Measurements from ENCODE around the gene HPD. TPM values are rescaled to one million over a fixed set of nuclear protein-coding genes. Genes with fewer than 3 reads are reported as not detected.
"Not testable (repeated sequence)": the region's sequence is repeated elsewhere in the genome, so short reads cannot be mapped to it uniquely, and the experiment has no call there.

HPD gene
- total RNA-seq, 1 experiment from 2014 or later: 0.11 TPM

DNA sequence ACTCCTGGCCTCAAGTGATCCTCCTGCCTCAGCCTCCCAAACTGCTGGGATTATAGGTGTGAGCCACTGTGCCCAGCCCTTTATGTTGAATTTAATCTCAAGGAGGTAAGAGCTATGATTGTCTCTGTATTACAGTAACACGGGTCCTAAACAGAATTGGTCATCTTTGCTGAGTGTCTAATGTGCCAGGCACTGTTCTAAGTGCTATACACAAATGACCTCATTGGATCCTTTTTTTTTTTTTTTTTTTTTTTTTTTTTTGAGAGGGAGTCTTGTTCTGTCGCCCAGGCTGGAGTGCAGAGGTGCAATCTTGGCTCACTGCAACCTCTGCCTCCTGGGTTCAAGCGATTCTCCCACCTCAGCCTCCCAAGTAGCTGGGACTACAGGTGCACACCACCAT is 6.3 kb downstream of the HPD start:
- not testable (repeated sequence) for H3K4me3 ChIP-seq; H3K4me1 ChIP-seq (replicated peaks); DNase-seq (ENCODE audit: low read depth in 1 of 2, low spot score in 2 of 2); H3K36me3 ChIP-seq; H3K27ac ChIP-seq; H3K27me3 ChIP-seq (replicated peaks); H3K9me3 ChIP-seq (replicated peaks)

GRCh38 chr12:121849665-121850064 is 9.0 kb downstream of the HPD start:
- no peaks in the 10 kb centered on the region for H3K9me3 ChIP-seq (replicated peaks)
- H3K27ac ChIP-seq: no peak overlapping the region
- no peak for DNase-seq (ENCODE audit: low read depth in 1 of 2, low spot score in 2 of 2)
- no peaks in the 10 kb centered on the region for H3K27me3 ChIP-seq (replicated peaks)
- H3K36me3 ChIP-seq: no peaks in the 10 kb centered on the region
- no peaks in the 10 kb centered on the region for H3K4me1 ChIP-seq (replicated peaks)
- H3K4me3 ChIP-seq: no peak overlapping the region

DNA sequence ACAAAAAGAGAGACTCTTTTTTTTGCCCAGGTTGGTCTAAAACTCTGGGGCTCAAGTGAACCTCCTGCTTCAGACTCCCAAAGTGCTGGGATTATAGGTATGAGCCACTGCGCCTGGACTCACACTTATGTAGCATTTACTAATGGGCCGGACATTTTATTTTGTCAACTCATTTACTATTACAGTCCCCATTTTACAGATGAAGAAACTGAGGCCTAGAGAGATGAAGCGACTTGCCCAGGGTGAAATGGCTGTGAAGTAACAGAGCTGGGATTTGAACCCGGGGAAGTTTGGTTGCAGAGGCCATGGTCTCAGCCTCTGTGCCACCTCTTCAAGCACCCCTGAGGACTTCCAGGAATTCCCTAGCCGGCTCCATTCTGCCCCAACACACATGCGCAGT is 9.4 kb downstream of the HPD start:
- Histone ChIP-seq H3K4me1 (replicated peaks) (no peaks in the 10 kb centered on the region), H3K27ac (no peak overlapping the region), H3K27me3 (replicated peaks) (no peaks in the 10 kb centered on the region), H3K4me3 (no peak overlapping the region), H3K9me3 (replicated peaks) (no peaks in the 10 kb centered on the region), H3K36me3 (no peaks in the 10 kb centered on the region)
- DNase-seq (ENCODE audit: low read depth in 1 of 2, low spot score in 2 of 2): no peak

DNA sequence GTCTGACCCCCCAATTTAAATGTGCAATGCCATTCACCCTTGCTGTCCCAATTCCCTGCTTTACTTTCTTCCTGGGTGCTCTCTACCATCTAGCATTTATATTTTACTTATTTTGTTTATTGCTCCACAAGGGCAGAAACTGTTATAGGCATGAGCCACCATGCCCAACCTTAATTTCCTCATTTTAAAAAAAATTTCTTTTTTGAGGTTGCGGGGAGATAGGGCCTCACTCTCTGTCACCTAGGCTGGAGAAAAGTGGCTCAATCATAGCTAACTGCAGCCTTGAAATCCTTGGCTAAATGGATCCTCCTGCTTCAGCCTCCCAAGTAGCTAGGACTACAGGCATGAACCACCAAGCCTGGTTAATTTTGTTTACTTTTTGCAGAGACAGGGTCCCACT is 13.0 kb downstream of the HPD start:
- Histone ChIP-seq H3K27me3 (replicated peaks) (no peaks in the 10 kb centered on the region), H3K4me3 (no peak overlapping the region), H3K9me3 (replicated peaks) (no peaks in the 10 kb centered on the region), H3K27ac (no peak overlapping the region), H3K36me3 (no peaks in the 10 kb centered on the region), H3K4me1 (replicated peaks) (no peaks in the 10 kb centered on the region)
- no peak for DNase-seq (ENCODE audit: low read depth in 1 of 2, low spot score in 2 of 2)

DNA sequence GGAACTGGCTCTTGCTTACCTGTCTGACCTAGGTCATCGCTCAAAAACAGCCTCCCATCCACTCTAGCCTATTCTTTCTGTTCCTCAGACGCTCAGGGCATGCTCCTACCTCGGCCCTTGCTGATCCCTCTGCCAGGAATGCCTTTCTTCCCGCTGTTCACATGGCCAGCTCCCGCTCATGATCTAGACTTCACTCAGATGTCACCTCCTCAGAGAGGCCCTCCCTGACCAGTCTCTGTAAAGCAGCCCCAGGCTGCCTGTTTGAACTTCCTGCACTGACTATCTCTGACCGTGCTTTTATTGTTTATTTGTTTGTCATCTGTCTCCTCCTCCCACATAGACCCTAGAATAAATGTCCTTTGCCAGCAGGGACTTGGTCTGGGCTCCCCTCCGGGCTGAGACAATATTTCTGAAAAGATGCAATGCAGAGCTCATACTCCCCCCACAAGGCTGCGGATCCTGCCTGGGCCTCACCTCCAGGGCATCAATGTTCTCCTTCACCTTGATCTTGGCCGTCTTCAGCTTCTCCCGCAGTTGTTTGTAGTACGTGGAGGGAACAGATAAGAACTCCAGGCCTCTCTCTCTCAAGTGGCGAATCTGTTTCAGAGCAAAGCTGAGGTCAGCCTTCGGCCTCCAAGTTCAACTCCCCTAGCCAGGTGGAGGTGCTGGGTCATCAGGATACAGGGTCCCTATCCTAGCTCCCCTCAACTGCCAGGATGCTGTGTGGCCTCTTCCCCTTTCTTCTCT is 15.2 kb downstream of the HPD start:
- Histone ChIP-seq H3K4me1 (replicated peaks) (peaks cover 10% of the 10 kb centered on the region; the same call in 1 of the 2 replicates), H3K4me3 (no peak overlapping the region), H3K36me3 (no peaks in the 10 kb centered on the region), H3K27me3 (replicated peaks) (no peaks in the 10 kb centered on the region), H3K9me3 (replicated peaks) (no peaks in the 10 kb centered on the region), H3K27ac (no peak overlapping the region)
- DNase-seq (ENCODE audit: low read depth in 1 of 2, low spot score in 2 of 2): no peak

GRCh38 chr12:121839993-121840761 is 18.5 kb downstream of the HPD start:
- H3K36me3 ChIP-seq: no peaks in the 10 kb centered on the region
- H3K4me3 ChIP-seq: peak overlapping the region; percentile 43
- H3K27me3 ChIP-seq (replicated peaks): no peaks in the 10 kb centered on the region; the same call in 1 of the 2 replicates
- no peak for DNase-seq (ENCODE audit: low read depth in 1 of 2, low spot score in 2 of 2)
- peaks cover 10% of the 10 kb centered on the region; the same call in 1 of the 2 replicates for H3K4me1 ChIP-seq (replicated peaks)
- no peak overlapping the region for H3K27ac ChIP-seq
- no peaks in the 10 kb centered on the region for H3K9me3 ChIP-seq (replicated peaks)

DNA sequence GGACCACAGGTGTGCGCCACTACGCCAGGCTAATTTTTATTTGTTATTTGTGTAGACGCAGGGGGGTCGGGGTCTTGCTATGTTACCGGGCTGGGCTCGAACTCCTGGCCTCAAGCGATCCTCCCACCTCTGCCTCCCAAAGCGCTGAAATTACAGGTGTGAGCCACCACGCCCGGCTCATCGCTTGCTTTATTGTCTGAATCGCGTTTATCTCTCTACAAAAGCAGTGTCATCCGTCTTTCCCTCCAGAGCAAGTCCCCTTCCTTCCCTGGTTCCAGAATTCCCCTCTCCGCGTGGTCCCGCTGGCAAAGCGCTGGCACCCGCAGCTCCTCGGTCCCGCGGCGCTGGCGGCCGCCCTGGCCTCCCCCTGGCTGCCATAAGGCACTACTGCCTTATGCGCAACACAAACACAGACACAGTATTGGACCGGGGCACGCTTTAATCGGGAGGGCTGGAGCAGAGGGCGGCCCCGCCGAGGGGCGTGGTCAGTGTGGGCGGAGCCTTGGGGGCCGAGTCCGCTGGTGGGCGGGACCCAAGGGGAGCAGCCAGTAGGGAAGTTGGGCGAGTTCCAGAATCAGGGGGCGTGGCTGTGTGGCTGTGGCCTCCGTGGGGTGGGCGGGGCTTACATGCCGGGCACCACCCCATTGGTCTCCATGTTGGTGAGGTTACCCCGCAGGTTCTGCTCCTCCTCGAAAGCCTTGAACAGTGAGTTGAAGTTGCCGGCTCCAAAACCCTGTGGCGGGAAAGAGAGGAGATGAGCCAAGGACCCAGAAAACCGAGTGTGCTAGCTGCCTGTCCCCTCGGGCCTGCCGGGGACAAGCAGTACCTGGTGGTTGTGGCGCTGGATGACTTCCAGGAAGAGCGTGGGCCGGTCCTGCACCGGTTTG is 19.3 kb downstream of the HPD start:
- H3K4me3 ChIP-seq: peak overlapping the region; percentile 43
- no peaks in the 10 kb centered on the region for H3K9me3 ChIP-seq (replicated peaks)
- no peaks in the 10 kb centered on the region for H3K36me3 ChIP-seq
- H3K27ac ChIP-seq: no peak overlapping the region
- peak; percentile 95 to 99 for DNase-seq (ENCODE audit: low read depth in 1 of 2, low spot score in 2 of 2)
- no peaks in the 10 kb centered on the region; the same call in 1 of the 2 replicates for H3K27me3 ChIP-seq (replicated peaks)
- H3K4me1 ChIP-seq (replicated peaks): peaks cover 10% of the 10 kb centered on the region; the same call in 1 of the 2 replicates

DNA sequence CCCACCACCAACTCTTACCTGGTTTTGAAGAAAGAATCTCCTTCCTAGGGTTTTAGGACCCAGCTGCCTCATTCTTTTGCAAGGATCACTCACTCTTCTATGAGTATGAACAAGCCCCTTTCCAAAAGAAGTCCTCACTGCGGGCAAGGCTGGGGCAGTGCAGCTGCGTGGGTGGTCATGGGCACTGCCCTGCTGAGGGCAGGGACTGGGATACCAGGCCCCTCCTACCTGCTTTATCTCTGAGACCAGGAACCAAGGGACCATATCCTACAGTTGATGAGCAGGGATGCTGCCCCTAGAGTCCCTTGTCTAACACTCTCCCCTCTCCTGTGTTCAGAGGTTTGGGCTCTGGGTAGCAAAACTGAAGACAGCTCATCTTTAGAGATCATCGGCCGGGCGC is 20.5 kb downstream of the HPD start:
- Histone ChIP-seq H3K4me1 (replicated peaks) (peaks cover 10% of the 10 kb centered on the region; the same call in 1 of the 2 replicates), H3K36me3 (no peaks in the 10 kb centered on the region), H3K27me3 (replicated peaks) (no peaks in the 10 kb centered on the region; the same call in 1 of the 2 replicates), H3K4me3 (no peak overlapping the region), H3K27ac (no peak overlapping the region), H3K9me3 (replicated peaks) (no peaks in the 10 kb centered on the region)
- DNase-seq (ENCODE audit: low read depth in 1 of 2, low spot score in 2 of 2): no peak

DNA sequence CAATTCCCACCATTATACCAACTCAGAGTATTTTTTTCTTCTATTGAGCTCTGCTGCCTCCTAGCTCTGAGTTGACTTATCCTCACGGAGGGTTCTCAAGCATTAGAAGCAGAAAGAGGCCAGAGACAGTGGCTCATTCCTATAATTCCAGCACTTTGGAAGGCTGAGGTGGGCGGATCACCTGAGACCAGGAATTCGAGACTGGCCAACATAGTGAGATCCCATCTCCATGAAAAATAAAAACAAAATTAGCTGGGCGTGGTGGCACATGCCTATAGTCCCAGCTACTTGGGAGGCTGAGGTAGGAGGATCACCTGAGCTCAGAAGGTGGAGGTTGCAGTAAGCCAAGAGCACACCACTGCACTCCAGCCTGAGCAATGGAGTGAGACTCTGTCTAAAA is 21.0 kb downstream of the HPD start:
- Histone ChIP-seq H3K4me1 (replicated peaks) (peaks cover 10% of the 10 kb centered on the region; the same call in 1 of the 2 replicates), H3K27ac (no peak overlapping the region), H3K9me3 (replicated peaks) (no peaks in the 10 kb centered on the region), H3K36me3 (no peaks in the 10 kb centered on the region), H3K27me3 (replicated peaks) (no peaks in the 10 kb centered on the region; the same call in 1 of the 2 replicates), H3K4me3 (no peak overlapping the region)
- DNase-seq (ENCODE audit: low read depth in 1 of 2, low spot score in 2 of 2): no peak

GRCh38 chr12:121831571-121832245 is 27.0 kb downstream of the HPD start:
- Histone ChIP-seq H3K9me3 (replicated peaks) (no peaks in the 10 kb centered on the region), H3K27me3 (replicated peaks) (no peaks in the 10 kb centered on the region), H3K36me3 (peaks cover 37% of the 10 kb centered on the region), H3K4me1 (replicated peaks) (no peaks in the 10 kb centered on the region), H3K27ac (no peak overlapping the region), H3K4me3 (no peak overlapping the region)
- DNase-seq (ENCODE audit: low read depth in 1 of 2, low spot score in 2 of 2): no peak

- H3K27ac ChIP-seq: no peak overlapping the region
- peaks cover 39% of the 10 kb centered on the region for H3K36me3 ChIP-seq
- no peaks in the 10 kb centered on the region for H3K4me1 ChIP-seq (replicated peaks)
- no peak overlapping the region for H3K4me3 ChIP-seq
- H3K9me3 ChIP-seq (replicated peaks): no peaks in the 10 kb centered on the region
- H3K27me3 ChIP-seq (replicated peaks): no peaks in the 10 kb centered on the region
- DNase-seq (ENCODE audit: low read depth in 1 of 2, low spot score in 2 of 2): no peak
Measured at GRCh38 chr12:121830588-121831265, 27.9 kb downstream of the HPD start.

DNA sequence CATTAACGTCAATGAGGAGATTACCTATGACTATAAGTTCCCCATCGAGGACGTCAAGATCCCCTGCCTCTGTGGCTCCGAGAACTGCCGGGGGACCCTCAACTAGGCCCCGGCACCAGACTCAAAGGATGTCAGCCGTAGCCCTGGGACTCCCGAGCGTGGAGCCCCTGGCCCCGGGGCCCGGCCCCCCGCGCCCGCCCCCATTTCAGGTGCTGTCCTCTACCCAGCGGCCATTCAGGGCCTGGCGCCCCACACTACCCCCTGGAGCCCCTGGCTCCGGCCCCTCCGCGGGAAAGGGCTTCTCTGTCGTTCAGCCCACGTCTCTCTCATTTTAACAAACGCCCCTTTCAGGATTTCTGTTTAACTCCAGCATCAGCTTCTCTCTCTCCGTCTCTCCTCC is 28.5 kb downstream of the HPD start:
- H3K27me3 ChIP-seq (replicated peaks): no peaks in the 10 kb centered on the region
- peaks cover 39% of the 10 kb centered on the region for H3K36me3 ChIP-seq

More for the DNA sequence above, 28.5 kb downstream of the HPD start:
- H3K4me3 ChIP-seq: no peak overlapping the region
- DNase-seq (ENCODE audit: low read depth in 1 of 2, low spot score in 2 of 2): no peak
- no peaks in the 10 kb centered on the region for H3K4me1 ChIP-seq (replicated peaks)
- no peaks in the 10 kb centered on the region for H3K9me3 ChIP-seq (replicated peaks)
- no peak overlapping the region for H3K27ac ChIP-seq

Data from SJSA1 (cell line).